ENCODE measurements around the gene GPR31.

- TF ChIP-seq YY1 (IDR thresholded peaks at IDR 0.05; ENCODE audit: insufficient read depth, insufficient read length) (no peak), ZNF274 (IDR thresholded peaks at IDR 0.05; ENCODE audit: low read depth, low read length) (no peak)
These were observed 23.1 kb downstream of the GPR31 start for GRCh38 chr6:167134448-167135328.
